K562 (cell line): ENCODE measurements around the gene TMC5. TPM values are rescaled to one million over a fixed set of nuclear protein-coding genes. Genes with fewer than 3 reads are reported as not detected.

Experiments used
- CEBPB ChIP-seq: fragments of 450-650 bp; IDR thresholded peaks from 2 replicates; pipeline ENCODE4 v1.6.1; 2016; ENCODE audit warnings: missing genetic modification characterization, missing compliant biosample characterization
- CEBPG ChIP-seq, 3 experiments: fragments of 200-800 bp in 1 of 3; sonication (Bioruptor generic) in 1 of 3; sonication (generic) in 1 of 3; formaldehyde crosslinking in 1 of 3; IDR thresholded peaks in 2 of 3; conservative IDR thresholded peaks in 1 of 3; 2 replicates each; pipeline versions ENCODE4 v1.6.1 to v1.8.0; 2016 to 2022; ENCODE audit warnings: missing compliant biosample characterization in 2 of 3, missing genetic modification characterization in 2 of 3, mild to moderate bottlenecking in 1 of 3, missing genetic modification reagents in 1 of 3
- EHMT2 ChIP-seq: fragments of 450-650 bp; IDR thresholded peaks from 2 replicates; pipeline ENCODE4 v1.6.1; 2018; ENCODE audit warnings: antibody characterized with exemption
- ELF1 ChIP-seq: fragments of 200-800 bp; sonication (Bioruptor generic); IDR thresholded peaks from 2 replicates; pipeline ENCODE4 v1.6.1; 2016; ENCODE audit warnings: missing genetic modification characterization, missing compliant biosample characterization
- HMGN3 ChIP-seq: IDR thresholded peaks from 2 replicates; pipeline ENCODE4 v1.6.1; 2011; ENCODE audit warnings: borderline replicate concordance, low read depth, mild to moderate bottlenecking, mixed read lengths, low read length; ENCODE audit not compliant: insufficient read length; ENCODE audit errors: extremely low read depth
- RBM34 ChIP-seq: fragments of 200-400 bp; formaldehyde crosslinking; IDR thresholded peaks from 2 replicates; pipeline ENCODE4 v1.6.1; 2018; ENCODE audit warnings: low read length, borderline replicate concordance; ENCODE audit not compliant: insufficient read depth
- SOX6 ChIP-seq: fragments of 450-650 bp; IDR thresholded peaks from 2 replicates; pipeline ENCODE4 v1.6.1; 2014; ENCODE audit warnings: mild to moderate bottlenecking
- ZBTB40 ChIP-seq, 2 experiments: fragments of 450-650 bp in 1 of 2; sonication (generic) in 1 of 2; formaldehyde crosslinking in 1 of 2; IDR thresholded peaks; 2 replicates each; pipeline versions ENCODE4 v1.7.1 to v1.9.0; 2016 to 2022; ENCODE audit warnings: inconsistent platforms in 1 of 2, mild to moderate bottlenecking in 1 of 2, missing genetic modification reagents in 1 of 2
- ZFPM2 ChIP-seq: fragments of 250-450 bp; sonication (Bioruptor Pico); IDR thresholded peaks from 2 replicates; pipeline ENCODE4 v1.5.1; 2022; ENCODE audit warnings: mild to moderate bottlenecking
- ZNF121 ChIP-seq: sonication (generic); formaldehyde crosslinking; conservative IDR thresholded peaks from 2 replicates; pipeline ENCODE4 v1.8.0; 2022; ENCODE audit warnings: missing genetic modification reagents
- ZNF175 ChIP-seq: fragments of 200-800 bp; sonication (Bioruptor generic); IDR thresholded peaks from 2 replicates; pipeline ENCODE4 v1.6.1; 2016; ENCODE audit warnings: low read depth, mild to moderate bottlenecking, missing genetic modification characterization, missing compliant biosample characterization
- ZNF24 ChIP-seq: fragments of 450-650 bp; IDR thresholded peaks from 2 replicates; pipeline ENCODE4 v1.6.1; 2016
- ZNF311 ChIP-seq: fragments of 250-450 bp; sonication (Bioruptor Pico); IDR thresholded peaks from 2 replicates; pipeline ENCODE4 v1.4.0; 2020; ENCODE audit warnings: mild to moderate bottlenecking, moderate library complexity
- polyA plus RNA-seq, 8 experiments: library from polyadenylated mRNA; depleted of rRNA in 4 of 8; stranded (reverse) in 5 of 8; unstranded in 3 of 8; fragments of >200 nt; fragmentation: Nextera tagmentation in 2 of 8; fragmentation: Illumina TruSeq in 1 of 8; extraction: Ambion mirVana in 2 of 8; extraction: Trizol in 1 of 8; gene quantifications; 2 replicates each; pipeline versions ENCODE4 v1.2.1 to v1.2.3, GENCODE V29; 2011 to 2014; ENCODE audit warnings: inconsistent platforms in 1 of 8, missing spikeins in 1 of 8
- total RNA-seq, 7 experiments: library from RNA; depleted of rRNA in 6 of 7; stranded (reverse); fragments of >200 nt in 6 of 7; fragmentation: Illumina TruSeq in 2 of 7; extraction: Trizol in 2 of 7; gene quantifications; 2 replicates each; pipeline versions ENCODE4 v1.2.1 to v1.2.3, GENCODE V29; 2011 to 2021; ENCODE audit warnings: low replicate concordance in 1 of 7
- TF ChIP-seq, protein P1 (sequence below): fragments of 250-450 bp; sonication (Bioruptor Pico); IDR thresholded peaks from 2 replicates; pipeline ENCODE4 v1.4.0; 2020; ENCODE audit warnings: mild to moderate bottlenecking

The TMC5 gene
- total and polyA plus RNA-seq, 9 of the 15 experiments (the other 6 are each of a cell fraction or from before 2014, with no cell fraction given), result 0.83 to 2.6 (median 1.6) TPM

- TF ChIP-seq ZNF121 (CRISPR knock-in tag) (no peak), ZBTB40 (IDR thresholded peaks at IDR 0.05) (peak; percentile 28; the same call in 1 of the 2 replicates), ZBTB40 (CRISPR knock-in tag; IDR thresholded peaks at IDR 0.05) (no peak), HMGN3 (no peak), SOX6 (0 out of 2 replicates have a peak, but pooled peaks have one; percentile 17), ZNF24 (0 out of 2 replicates have a peak, but pooled peaks have one; percentile 40), CEBPG (CRISPR knock-in tag; IDR thresholded peaks at IDR 0.05) (peak; percentile 48), CEBPG (tag; conservative IDR thresholded peaks at IDR 0.05 in 1 of 2, IDR thresholded peaks at IDR 0.05 in 1 of 2) (peak; percentile 30 to 67; a peak in 3 of 4 replicates), ZFPM2 (CRISPR knock-in tag) (no peak), ELF1 (tag) (peak; percentile 43; the same call in 1 of the 2 replicates), CEBPB (tag) (peak; percentile 56; the same call in 1 of the 2 replicates), ZNF311 (CRISPR knock-in tag) (no peak), ZNF175 (CRISPR knock-in tag) (0 out of 2 replicates have a peak, but pooled peaks have one; percentile 30), RBM34 (no peak), EHMT2 (peak; percentile 33; the same call in 1 of the 2 replicates)
- TF ChIP-seq, protein P1, sequence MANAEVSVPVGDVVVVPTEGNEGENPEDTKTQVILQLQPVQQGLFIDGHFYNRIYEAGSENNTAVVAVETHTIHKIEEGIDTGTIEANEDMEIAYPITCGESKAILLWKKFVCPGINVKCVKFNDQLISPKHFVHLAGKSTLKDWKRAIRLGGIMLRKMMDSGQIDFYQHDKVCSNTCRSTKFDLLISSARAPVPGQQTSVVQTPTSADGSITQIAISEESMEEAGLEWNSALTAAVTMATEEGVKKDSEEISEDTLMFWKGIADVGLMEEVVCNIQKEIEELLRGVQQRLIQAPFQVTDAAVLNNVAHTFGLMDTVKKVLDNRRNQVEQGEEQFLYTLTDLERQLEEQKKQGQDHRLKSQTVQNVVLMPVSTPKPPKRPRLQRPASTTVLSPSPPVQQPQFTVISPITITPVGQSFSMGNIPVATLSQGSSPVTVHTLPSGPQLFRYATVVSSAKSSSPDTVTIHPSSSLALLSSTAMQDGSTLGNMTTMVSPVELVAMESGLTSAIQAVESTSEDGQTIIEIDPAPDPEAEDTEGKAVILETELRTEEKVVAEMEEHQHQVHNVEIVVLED (CRISPR knock-in tag), result no peak
These were observed 14.7 kb downstream of the TMC5 start (continued) for GRCh38 chr16:19432429-19432828.
